HG02938 (cell line): ENCODE results near the gene ISOC2.
"Not testable (repeated sequence)": the region's sequence is repeated elsewhere in the genome, so short reads cannot be mapped to it uniquely, and the experiment has no call there.

Experiments used
- ATAC-seq: cut with Tn5 transposase; IDR thresholded peaks from one replicate; pipeline ENCODE4 v1.9.1; 2021; ENCODE audit warnings: mild to moderate bottlenecking, moderate library complexity; ENCODE audit not compliant: unreplicated experiment

Gene ISOC2, protein sequence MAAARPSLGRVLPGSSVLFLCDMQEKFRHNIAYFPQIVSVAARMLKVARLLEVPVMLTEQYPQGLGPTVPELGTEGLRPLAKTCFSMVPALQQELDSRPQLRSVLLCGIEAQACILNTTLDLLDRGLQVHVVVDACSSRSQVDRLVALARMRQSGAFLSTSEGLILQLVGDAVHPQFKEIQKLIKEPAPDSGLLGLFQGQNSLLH

GRCh38 chr19:55461259-55461973, at the start of gene ISOC2:
Gene ISOC2, minus strand, starts transcription at chr19:55461642. Its CDS starts 5,156 bp downstream, at chr19:55456486.
- peak; percentile 95 for ATAC-seq

- ATAC-seq, result no peak
Observed at GRCh38 chr19:55508120-55508519, 46.7 kb upstream of the ISOC2 start.

- ATAC-seq, result no peak
Observed at GRCh38 chr19:55504981-55505380, 43.5 kb upstream of the ISOC2 start.

GRCh38 chr19:55504252-55504603, 42.8 kb upstream of the ISOC2 start:
- no peak for ATAC-seq

DNA sequence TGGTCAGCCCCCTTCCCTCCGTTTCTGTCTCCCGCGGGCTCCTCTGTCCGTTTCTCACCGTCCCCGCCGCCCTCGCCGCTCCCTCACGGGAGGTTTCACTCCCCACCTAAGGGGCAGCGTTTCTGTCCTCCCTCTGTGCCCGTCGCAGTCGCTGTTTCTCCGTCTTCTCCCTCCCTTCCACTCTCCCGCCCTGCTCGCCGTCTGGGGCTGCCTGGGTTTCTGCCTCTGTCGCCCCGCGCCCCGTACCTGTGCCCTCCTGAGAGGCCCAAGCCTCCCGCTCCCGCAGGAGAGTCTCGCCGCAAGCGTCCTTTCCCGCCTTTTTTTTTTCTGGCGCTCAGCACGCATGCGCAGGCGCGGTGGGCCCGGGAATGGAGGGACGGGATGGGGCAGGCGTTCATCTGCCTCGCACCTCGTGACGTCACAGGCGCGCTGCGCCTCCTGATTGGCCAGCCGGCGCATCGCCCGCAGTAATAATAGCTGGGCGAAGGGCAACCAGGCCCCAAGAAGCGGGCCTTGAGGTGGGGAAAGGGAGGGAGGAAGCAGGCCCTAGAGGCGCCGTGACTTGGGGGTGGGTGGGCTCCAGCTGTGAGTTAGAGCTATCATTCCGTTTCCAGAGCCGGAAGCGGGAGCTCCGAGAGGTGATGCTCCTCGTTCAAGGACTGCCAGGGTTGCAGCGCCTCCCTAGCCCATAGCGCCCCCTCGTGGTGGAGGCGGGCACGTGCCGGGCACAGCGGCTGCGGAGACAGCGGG, 42.2 kb upstream of the ISOC2 start:
- ATAC-seq, result peak; percentile 89

GRCh38 chr19:55503157-55503501, 41.7 kb upstream of the ISOC2 start:
- ATAC-seq, result no peak

- no peak for ATAC-seq
Observed at GRCh38 chr19:55502197-55502952, 40.9 kb upstream of the ISOC2 start.

DNA sequence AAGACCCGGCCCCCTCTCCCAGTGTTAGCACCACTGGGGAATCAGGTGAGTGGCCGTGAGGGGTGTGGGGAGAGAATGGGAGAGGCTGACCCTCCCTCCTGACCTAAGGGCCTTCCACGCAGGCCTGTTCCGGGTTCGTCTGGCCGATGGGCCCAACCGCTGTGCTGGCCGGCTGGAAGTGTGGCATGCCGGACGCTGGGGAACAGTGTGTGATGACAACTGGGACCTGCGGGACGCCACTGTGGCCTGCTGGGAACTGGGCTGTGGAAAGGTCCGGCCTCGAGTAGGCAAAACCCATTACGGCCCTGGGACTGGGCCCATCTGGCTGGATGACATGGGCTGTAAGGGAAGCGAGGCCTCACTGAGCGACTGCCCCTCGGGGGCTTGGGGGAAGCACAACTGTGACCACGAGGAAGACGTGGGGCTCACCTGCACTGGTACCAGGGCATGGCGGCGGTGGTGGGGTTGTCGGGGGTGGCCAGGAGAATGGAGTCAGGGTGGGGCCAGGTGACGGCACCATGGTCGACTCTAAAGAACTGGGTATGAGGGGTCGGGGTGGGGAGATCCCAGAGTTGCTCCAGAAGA, 39.0 kb upstream of the ISOC2 start:
- no peak for ATAC-seq

DNA sequence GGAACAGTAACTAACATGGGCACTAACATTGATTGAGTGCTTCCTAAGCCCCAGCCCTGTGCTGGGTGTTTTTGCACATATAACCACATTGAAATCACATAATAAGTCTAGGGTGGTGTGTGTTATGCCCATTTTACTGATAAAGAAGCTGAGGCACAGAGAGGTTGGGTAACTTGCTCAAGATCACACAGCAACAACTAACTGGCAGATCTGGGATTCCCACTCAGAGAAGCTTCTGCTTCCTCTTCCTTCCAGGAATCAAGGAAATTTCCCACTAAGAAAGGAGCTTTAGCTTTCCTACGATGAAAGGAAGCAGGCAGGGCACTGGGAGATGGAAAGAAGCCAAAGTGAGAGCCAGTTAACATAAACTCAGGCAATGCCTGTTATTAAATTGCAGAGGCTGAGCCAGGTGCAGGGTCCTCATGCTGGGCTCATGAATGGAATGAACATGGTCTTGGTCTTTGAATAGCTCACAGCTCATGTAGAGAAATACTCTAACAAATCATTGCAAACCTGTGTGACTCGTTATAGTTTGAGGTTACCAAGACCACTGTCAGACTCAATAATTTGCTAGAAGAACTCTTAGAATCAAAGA, 36.9 kb upstream of the ISOC2 start:
- ATAC-seq, result no peak

GRCh38 chr19:55497763-55498162, 36.3 kb upstream of the ISOC2 start:
- no peak for ATAC-seq

DNA sequence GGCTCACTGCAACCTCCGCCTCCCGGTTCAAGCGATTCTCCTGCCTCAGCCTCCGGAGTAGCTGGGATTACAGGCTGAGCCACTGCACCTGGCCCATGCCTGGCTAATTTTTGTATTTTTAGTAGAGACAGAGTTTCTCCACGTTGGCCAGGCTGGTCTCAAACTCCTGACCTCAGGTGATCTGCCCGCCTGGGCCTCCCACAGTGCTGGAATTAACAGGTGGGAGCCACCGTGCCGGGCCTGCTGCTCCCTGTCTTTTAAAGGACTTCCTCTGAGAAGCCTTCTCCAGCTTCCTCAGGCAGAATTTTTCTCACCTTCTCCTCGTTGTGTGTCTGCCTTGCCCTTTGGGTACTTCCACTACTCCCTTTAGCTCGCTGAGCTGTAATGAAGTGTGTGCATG, 35.4 kb upstream of the ISOC2 start:
- not testable (repeated sequence) for ATAC-seq

- ATAC-seq, result no peak
Observed at GRCh38 chr19:55495646-55496349, 34.4 kb upstream of the ISOC2 start.

DNA sequence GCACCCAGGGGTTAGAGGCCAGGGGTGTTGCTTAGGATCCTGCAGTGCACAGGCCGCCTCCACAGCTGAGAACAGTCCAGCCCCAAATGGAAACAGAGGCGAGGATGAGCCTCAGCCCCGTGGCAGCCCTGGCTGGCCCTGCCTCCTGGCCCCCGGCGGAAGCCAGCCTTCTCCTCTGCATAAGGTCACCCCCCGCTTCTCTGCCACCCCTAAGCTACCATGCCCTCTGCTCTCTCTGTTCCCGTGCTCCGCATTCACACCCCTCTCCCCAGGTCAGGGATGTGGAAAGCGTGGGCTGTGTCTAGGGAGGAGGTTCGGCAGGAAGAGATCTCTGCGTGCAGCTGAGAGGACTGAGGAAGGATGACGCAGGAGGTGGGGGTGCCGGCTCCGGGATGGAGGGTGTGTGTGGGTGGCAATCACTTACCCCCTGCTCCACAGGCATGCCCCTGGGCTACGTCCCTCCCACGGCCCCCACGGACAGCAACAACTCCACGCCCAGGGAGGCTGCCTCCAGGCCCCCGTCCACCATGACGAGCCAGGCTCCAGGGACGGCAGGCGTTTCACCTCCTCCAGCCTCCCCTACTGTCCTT, 32.8 kb upstream of the ISOC2 start:
- ATAC-seq, result no peak

GRCh38 chr19:55493645-55494171, 32.3 kb upstream of the ISOC2 start:
- no peak for ATAC-seq

- no peak for ATAC-seq
Observed at GRCh38 chr19:55493052-55493644, 31.7 kb upstream of the ISOC2 start.

DNA sequence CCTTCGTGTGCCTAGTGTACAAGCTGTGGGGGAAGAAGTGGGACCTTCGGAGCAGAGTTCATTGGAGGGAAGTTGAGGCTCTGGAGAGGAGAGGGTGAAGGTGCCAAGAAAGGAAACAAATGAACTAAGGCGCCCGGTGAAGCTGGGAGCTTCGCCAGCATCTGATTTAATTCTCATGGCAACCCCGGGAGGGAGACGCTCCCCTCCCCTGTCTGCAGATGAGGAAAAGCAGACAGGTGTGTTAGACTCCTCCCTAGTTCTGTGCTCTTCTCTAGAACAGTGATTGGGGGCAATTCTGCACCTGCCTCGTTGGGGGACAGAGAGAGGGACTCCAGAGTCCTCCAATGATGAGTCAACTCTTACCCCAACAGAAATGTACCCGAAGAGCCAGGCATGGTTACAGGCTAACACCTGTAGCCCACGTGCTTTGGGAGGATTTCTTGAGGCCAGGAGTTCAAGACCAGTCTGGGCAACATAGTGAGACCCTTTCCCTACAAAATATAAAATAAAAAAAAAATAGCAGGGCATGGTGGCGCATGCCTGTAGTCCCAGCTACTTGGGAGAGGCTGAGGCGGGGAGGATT, 31.0 kb upstream of the ISOC2 start:
- ATAC-seq, result no peak

DNA sequence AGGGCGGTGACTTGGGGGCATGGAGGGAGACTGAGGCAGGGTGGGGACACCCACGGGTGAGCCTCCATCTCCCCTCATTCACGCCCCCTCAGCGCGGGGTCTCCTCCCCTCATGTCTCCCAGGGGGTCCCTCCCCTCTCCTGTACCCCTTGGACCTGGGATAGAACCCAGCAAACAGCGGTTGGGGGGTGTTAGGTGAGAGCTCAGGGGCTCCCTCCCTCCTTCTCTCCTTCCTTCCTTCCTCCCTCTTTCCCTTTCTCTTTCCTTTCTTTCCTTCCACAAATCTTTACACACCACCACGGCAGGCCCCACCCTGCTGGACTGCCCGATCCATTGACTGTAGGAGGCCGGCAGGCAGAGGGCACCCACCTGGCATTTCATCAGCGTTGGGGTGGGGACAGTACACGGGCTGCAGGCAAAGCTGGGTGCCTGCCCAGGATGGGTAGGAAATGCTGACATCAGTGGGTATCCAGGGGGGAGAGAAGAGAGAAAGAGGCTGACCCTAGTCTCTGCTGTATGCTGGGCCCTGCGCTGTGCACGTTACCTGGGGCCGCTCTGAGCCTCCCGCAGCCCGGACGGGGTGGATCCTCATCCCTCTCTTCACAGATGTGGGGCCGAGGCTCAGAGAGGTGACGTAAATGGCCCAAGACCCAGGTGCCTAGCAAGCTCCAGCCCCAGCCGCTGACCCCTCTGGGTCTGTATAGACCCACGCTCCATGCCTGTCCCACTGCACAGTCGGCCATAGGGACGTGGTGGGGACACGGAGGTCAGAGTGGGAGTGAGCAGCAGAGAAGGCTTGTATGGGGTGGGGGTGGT, 30.3 kb upstream of the ISOC2 start:
- ATAC-seq, result no peak
